Hepatocyte (in vitro differentiated cells): ENCODE results near the gene BIN1.

Experiments used
- EZH2 ChIP-seq: fragments of 200-600 bp; sonication (generic); IDR thresholded peaks from 2 replicates; pipeline ENCODE4 v1.6.1; 2016; ENCODE audit warnings: antibody characterized with exemption, mild to moderate bottlenecking, borderline replicate concordance
- EZH2phosphoT487 ChIP-seq: fragments of 200-600 bp; sonication (generic); IDR thresholded peaks from one replicate; pipeline ENCODE4 v1.6.1; 2018; ENCODE audit warnings: antibody characterized with exemption, mild to moderate bottlenecking, low read depth, moderate library complexity; ENCODE audit not compliant: unreplicated experiment, severe bottlenecking
- TF ChIP-seq, protein P1 (sequence below): fragments of 200-600 bp; sonication (generic); IDR thresholded peaks from 2 replicates; pipeline ENCODE4 v1.5.1; 2016; ENCODE audit warnings: antibody characterized with exemption, mild to moderate bottlenecking; ENCODE audit not compliant: poor library complexity

DNA sequence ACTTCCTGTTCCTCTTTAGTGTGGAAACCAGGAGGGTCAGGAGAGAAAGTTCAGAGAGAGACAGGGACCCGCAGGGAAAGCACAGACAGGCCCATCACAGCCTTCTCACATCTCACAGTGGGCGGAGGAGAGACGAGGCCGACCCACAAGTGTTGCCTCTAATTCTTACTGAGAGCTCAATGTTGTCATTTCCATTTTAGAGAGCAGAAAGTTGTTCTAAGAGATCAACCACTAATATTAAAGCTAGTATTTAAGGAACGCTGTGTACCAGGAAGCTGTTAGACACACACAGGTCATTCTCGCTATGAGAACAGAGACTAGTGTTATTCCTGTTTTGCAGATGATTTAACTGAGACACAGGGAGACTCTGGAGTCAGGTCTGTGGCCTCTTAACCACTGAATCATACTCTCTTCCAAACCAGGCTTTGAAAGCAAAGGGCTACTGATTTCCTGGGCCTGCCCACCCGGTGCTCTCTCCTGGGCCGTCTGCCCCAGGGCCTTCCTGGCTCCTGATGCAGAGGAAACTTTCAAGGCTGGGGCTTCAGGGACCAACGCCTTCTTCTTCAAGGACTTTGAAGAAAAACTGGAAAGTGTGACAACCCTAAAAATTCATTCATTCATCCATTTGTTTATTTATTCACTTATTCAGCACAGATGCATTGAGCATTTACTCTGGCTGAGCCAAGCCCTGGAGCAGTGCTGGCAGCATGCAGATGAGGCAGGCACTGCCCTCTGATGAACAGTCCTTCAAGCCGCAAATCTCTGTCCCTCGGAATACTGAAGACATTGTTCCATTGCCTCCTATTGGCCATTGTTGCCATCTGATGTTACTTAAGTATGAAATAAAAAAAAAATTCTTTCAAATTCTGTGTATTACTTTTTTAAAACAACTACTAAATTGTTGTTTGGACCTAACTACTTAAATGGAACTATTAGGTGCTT lies 37.2 kb upstream of the BIN1 start:
- TF ChIP-seq, protein P1, sequence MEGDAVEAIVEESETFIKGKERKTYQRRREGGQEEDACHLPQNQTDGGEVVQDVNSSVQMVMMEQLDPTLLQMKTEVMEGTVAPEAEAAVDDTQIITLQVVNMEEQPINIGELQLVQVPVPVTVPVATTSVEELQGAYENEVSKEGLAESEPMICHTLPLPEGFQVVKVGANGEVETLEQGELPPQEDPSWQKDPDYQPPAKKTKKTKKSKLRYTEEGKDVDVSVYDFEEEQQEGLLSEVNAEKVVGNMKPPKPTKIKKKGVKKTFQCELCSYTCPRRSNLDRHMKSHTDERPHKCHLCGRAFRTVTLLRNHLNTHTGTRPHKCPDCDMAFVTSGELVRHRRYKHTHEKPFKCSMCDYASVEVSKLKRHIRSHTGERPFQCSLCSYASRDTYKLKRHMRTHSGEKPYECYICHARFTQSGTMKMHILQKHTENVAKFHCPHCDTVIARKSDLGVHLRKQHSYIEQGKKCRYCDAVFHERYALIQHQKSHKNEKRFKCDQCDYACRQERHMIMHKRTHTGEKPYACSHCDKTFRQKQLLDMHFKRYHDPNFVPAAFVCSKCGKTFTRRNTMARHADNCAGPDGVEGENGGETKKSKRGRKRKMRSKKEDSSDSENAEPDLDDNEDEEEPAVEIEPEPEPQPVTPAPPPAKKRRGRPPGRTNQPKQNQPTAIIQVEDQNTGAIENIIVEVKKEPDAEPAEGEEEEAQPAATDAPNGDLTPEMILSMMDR: no peak
- TF ChIP-seq EZH2: no peak
- no peak for TF ChIP-seq EZH2phosphoT487
